ENCODE results near the gene DAD1.

Gene DAD1

DNA sequence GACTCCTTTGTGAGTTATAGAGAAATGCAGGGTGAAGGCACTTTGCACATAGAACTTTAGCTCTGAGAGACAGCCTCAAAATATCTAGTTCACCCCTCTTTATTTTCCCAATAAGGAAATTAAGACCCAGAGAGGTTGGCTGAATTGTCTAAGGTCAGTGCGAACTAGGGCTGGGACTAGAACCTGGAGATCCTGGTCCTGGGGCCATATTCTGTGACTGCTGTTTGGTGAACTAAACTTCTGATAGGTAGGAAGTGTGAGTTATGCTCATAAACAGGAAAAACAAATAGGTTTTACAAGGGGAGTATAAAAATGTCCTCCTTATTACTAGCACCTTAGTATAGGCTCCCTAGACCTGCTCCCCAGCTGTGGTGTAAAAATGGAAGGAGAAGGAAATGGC lies 53.9 kb downstream of the DAD1 start:
- no peak for DNase-seq

DNA sequence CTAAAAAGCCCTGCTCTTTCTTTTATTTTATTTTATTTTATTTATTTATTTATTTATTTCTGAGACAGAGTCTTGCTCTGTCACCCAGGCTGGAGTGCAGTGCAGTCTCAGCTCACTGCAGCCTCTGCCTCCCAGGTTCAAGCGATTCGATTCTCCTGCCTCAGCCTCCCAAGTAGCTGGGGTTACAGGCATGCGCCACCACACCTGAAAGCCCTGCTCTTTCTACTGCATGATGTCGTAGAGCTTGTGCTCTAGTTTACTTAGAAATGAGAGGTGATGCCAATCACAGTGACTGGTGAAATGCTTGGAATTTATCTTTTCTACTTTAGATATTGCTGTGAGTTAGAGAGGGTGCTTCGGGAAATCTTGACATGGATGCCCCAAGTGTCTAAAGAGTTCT lies 54.5 kb downstream of the DAD1 start:
- no peak for DNase-seq

DNA sequence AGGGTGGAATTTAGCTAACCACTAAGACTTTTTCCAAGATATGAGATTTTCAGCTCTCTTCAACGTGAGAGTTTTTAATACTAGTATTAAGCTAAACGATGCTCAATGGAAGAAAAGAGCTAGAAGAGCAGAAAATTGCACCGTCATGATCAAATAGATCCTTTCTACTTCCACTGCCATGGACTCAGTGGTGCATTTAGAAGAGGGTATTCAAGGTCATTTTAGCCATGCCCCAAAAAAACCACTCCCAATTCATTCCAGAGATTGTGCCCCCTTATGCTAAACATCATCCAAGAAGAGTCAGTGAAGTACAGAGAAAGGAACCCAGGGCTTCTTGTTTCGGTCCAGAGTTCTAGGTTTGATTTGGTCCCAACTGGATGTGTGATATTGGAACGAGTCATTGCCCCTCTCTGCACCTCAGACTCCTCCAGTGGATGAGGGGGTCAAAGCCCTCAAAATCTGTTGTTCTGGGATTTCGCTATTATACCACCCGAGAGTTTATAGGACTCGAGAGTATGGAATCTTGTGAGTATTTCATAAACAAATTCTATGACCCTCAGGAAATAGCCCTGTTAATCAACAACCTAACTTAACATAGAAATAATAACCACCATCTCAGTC lies 55.2 kb downstream of the DAD1 start:
- DNase-seq = no peak

DNA sequence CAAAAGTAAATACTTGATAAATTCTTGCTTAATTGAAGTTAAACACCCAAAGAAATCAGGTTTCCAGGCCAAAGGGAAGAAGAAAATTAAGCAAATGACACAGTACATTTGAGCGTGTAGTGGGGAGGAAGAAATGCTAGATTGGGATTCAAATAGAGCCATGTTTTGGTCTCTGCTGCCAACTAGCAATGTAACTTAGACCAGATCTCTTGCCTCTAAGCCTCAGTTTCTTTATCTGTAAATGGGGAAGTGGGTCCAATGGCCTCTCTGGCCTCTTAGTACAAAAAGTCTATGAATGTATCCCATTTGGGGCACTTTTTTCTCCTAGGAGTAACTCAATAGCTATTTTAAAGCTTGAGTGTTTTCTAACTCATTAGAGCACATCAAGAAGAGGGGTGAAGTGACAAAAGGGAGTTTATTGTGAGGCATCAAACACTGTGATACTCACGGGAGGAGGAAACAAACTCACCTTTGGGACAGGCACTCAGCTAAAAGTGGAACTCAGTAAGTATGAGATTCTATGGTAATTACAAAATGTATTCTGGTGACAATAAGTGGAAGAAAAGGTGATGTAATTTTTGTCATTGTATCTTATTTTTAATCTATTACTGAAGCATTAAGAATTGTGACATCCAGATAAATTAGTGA lies 55.8 kb downstream of the DAD1 start:
- DNase-seq = no peak

DNA sequence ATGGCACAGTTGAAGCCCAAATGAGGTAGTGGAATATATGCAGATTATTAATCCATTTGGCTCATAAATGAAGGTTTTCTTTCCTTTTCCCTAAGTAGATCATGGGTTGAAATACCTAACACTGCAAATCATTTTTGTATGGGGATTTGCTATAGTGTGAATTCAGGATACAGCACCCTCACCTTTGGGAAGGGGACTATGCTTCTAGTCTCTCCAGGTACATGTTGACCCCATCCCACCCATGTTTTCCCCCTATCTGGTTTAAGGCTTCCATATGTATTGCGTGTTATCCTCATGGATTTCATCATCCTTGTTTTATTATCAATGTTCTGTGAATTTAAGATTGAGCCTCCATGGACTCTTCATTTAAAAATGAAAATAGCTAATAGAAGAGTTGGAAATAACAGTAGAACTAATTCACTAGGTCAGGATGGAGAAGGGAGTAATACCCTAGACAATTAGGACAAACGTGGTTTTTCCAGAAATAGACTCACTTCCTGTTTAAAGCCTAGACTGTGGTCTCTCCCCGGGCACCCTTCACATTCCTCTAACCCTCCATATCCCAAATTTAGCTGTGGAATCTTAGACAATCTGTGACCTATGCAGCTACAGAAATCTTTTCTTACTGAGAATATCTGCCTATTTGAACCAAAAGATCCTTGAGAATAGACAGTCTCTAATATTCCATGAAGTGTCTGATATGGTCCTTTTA lies 56.5 kb downstream of the DAD1 start:
- no peak for DNase-seq

DNA sequence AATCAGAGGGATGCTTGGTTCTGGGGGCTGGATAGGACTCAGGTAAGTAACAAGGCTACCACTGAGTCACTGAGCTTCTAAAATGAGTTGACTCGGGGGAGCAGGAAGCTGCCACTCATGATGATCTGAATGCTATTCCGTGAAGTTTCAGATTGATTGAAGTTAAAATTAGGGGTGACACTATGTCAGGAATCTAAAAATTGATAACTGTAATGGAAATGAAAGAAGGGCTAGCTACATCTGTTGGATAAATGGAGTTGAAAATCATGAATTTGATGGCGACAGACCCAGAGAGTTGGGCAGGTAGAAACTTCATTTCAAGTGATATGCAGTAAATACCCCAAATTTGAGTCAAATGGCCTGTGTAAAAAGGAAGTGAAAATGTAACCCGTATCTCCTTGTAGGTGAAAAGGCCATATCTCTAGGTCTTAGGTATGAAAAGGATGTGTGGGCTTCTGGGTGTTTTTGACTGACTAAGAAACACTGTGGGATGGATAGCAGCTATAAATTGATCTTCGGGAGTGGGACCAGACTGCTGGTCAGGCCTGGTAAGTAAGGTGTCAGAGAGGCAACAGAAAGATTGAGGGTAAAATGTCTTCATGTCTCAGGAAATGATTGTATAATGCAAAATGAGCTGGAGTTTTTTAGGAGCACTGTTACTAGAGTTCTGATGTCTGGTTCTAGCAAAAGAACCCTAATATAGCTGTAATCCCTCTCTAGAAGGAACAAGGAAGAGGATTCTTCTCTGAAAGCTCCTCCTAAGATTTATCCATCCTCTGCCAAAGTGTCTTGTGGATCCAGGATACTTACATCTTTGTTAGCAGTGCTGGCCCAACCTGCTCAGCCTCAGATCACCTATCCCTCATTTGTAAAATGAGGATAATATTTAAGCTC lies 57.3 kb downstream of the DAD1 start:
- no peak for DNase-seq

DNA sequence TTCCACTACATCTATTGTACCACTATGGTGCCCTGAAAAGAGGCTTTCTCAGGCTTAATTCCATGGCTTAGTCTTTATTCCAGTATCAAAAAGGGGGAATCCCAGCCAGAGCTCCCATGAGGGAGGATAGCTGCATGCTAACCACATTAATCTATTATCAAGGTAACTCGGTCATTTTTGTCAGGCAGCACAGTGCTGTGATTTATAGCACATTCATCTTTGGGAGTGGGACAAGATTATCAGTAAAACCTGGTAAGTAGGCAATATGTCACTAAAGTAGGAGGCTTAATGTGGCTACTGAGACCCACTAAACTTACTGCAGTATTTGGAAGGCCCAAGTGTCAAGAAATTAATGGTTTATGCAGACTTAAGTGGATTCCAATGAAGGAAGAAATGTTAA lies 58.9 kb downstream of the DAD1 start:
- DNase-seq = no peak

DNA sequence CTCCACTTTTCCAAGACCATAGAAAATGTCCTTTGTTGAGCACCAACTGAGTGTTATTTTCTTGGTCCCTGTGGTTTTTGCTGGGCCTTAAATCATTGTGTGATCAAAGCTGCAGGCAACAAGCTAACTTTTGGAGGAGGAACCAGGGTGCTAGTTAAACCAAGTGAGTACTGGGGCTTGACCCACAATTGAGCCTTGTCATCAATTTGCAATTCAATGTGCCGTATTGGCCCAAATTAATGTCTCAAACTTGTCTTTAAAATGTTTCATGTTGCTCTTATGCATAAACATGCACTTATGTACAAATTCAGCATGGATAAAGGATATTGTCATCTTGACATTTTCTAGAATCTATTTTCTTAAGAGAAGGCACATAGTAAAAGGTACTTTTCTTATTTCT lies 62.3 kb downstream of the DAD1 start:
- no peak for DNase-seq

DNA sequence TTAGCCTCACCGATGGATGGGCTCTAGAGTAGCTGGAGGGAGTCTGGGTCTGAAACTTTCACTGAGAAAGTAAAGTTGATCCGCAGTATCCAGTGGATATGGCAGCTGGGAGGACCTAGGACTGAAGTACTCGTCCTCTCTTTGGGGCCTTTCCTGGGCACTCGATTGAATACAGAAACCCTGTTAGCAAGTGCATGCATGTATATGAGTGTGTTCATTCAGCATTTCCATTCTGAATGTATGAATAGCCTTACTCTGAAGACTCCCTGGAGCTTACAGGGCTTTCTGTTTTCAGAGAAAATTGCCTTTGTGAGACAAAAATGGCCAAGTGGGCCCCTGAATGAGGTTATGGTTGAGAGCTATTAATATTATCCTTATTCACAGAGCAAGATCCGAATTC lies 62.8 kb downstream of the DAD1 start:
- DNase-seq = no peak

DNA sequence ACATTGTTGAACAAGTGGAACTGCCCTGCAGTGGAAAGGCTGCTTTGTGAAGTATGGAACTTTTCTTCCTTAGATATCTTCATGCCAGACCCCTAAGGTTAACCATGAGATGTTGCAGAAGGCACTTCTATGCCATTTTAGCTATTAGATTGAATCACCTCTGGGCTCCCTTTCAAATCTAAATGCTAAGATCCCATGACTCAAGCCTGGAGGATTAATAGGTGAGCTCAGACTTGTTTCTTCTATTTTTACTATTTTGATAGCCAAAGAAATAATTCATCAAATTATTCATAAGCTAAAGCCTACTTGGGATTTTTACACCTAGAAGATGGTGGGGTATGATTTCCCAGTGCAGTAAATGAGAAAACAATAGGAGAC lies 64.3 kb downstream of the DAD1 start:
- no peak for DNase-seq

DNA sequence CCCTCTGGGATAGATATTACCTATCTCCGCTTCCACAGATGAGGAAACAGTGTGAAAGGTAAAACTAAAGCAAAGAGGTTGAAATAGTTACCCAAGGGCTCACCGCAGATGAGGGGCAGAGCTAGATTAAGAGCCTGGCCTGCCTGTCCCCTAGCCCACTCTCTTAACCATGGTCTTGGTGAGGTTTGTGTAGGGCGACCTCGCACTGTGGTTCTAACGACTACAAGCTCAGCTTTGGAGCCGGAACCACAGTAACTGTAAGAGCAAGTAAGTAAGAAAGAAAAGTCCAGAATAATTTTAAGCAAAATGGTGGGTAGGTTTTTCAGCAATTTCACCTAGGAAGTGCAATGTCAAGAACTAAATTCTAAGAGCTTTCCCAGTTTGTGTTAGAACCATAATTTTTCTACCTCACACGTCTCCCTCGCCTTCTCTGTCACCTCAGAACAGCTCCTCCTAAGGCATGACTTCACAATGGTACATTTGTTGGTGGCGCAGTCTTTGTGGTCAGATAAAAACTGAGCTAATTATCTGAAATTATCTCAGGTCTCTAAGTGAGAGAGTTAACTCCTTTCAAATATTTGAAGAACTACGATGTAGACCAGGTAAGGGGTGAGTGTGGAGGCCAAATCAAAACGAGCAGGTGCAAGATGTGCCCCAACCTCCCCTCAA lies 64.8 kb downstream of the DAD1 start:
- no peak for DNase-seq

DNA sequence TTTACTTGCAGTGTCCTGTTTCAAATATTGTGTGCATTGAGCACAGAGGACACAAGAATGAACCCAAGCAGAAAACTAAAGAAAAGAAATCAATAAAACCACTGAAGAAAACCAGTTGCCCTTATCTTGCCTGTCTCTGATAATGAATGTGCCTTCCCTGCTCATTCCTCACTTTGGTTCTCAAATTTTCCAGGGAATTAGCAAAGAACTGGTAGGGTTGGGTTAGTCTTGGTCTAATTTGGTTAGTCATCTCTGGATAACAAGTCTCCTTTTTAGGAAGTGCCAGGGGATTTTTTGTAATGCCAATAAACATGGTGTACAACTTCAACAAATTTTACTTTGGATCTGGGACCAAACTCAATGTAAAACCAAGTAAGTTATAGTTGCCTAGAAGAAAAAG lies 65.7 kb downstream of the DAD1 start:
- no peak for DNase-seq

DNA sequence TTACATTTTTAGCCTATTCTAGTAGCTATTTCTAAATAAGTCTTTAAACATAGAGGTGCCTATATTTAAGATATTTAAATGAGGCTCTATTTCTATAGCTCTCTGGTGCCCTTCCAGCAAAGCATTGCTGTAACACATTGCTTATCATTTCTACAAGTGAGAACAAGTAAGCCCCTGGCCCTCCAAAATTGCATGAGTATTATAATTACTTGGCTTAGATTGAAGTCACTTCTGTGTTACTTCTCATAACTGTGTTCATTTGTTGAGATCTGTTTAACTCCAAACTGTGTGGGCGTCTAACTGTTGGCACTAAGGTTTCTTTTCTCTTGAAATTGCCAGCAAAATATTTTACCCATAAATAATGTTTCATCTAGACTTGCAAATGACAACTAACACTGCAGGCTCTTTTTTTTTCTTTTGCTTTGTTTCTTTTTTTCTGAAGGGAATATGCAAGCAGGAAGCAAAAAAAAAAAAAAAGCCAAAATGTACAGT lies 66.5 kb downstream of the DAD1 start:
- DNase-seq = no peak

DNA sequence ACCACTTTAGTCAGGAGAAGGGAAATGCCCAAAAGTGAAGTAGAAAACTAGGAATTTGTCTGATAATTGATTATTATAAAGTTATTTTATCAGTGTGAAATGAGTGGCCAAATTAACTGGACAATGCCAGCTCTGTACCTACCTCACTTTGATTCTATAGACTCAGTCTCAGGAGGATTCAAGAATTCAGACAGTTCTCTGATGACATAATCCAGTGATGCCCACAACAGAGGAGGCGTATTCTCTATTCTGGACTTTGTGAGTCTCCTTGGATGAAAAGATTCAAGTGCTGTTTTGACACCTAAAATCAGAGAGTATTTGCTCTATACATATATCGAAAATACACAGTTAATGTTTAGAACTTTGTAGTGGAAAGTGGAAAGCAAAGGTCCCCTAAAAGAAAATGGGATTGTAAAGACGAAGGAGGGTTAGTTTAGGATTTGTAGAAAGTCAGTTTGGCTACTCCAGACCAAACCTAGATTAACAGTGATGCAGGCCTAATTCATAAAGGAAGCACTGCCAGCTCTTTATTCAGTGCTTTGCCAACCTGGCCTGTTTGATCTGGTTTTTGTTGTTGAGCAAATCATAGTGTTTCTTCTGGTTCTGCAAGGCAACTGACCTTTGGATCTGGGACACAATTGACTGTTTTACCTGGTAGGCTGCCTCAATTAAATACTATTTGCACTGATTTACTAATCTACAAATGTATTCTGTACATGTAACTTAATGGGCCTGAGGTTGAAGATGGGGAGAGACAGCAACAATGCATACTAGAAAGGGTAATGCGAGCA lies 67.4 kb downstream of the DAD1 start:
- DNase-seq = no peak

DNA sequence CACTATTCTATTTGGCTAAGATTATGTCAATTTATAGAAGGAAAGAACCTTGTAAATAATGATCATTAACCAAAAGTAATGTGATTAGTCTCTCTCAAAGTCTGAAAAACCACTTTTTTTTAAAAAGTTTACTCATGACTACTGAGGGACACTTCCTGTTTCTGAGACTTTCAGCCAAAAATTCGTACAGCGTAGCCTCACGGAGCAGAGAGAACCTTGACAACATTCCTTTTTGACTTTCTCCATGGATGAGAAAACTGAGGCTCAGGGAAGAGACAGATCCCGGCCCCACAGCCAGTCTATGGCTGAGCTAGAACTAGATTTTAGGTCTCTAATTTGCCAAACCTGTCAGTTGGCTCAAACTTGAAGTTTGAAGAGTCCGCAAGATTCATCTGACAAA lies 68.2 kb downstream of the DAD1 start:
- no peak for DNase-seq

DNA sequence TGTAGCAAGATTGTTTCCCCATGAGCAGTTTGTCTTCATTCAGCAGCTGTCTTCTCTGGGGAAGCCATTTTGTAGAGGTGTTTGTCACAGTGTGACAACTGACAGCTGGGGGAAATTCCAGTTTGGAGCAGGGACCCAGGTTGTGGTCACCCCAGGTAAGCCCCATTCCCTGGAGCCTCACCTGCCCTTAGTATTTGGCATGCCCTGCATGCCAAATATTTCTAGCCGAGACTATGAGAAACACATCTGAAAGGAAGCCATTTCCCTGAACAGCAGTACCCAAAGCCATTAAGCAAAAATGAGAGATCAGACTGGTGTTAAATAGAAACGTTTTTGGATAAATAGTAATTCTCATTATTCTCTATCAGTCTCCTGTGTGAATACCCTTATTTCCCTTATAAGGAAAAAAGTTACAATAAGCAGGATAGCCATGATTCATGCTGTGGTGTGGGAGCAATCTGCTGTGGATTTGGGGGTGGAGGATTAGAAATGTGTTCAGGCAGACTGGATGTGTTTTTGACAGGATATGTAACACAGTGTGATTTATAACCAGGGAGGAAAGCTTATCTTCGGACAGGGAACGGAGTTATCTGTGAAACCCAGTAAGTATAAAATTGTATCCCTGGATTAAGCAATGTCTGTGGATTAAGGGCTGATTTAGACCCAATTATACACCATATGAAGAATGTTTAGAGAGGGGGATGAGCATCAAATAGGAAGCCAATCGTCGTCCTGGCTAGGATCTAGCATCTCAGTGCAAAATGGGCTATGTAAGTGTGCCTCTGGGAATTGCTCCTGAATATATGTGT lies 68.9 kb downstream of the DAD1 start:
- DNase-seq = no peak

DNA sequence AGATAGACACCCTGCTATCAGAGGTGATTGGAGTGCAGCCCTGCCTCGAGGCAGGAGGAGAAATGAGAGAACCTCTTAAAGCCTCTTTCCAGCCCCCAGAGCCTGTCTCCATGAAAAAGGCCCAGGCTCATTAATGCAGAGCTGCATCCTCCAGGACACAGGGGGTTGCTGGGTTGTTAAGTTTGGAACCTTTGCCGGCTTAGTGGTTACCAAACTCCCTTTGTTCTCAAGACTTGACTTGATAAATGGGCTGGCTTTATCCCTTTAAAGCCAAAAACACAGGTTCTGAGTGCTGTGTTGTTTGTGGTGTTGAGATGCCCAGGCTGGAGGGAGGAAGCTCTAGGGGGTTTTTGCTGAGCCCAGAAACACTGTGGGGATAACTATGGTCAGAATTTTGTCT lies 71.0 kb downstream of the DAD1 start:
- no peak for DNase-seq

DNA sequence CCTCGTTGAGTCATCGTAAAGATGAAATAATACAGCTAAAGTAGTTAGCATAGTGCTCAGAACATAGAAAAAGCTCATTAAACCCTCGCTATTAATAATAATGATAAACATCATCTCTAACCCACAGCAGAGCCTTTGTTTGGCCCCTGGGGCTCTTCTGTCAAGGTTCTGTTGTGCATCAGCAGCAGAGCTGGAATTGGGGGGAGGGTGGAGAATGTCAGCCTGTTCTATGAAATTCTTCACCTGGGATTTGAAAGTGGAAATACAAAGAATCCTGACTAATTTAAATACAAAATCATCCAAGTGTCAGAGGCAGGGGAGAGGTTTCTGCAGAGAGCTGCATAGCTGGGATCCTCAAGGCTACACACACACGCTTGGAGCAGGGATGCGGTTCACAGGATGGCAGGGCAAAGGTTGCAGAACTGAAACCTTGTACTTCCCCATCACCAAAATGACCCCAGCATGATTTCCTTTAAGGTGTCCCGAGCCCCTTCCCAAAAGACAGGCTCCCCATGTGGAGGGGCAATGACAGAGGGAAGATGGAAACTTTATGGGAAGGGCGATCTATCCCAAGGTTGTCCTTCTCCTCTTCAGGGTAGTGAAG lies 71.8 kb downstream of the DAD1 start:
- no peak for DNase-seq

DNA sequence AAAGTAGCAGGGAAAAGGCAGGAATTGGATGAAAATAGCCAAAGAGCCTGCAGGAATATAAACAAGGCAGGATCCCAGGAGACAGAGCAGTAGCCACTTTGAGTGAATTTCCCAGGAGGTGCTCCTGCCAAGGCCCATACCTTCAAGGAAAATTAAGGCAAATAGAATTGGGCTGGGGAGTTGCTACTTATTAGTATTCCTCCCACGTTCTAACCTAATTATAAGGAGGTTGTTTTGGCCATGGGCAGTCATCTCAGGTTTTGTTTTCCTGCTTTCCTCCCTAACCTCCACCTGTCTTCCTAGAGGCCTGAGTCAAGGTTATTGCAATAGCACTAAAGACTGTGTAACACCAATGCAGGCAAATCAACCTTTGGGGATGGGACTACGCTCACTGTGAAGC lies 73.1 kb downstream of the DAD1 start:
- DNase-seq = no peak

Measured in NCI-H1105 treated with DMSO at 0.1 percent for 48 hours (cell line).